SIG-M5 treated with dmso at 0.1 percent for 504 hours (cell line): Measurements from ENCODE around the gene CCPG1.
A peak's percentile ranks its signal among the peaks of the same experiment; 100 is the strongest.

Experiments used
- DNase-seq: peaks from one replicate; lab custom pipeline; 2025; ENCODE audit not compliant: unreplicated experiment; lab: John Stamatoyannopoulos, UW

CCPG1 gene

GRCh38 chr15:55319537-55320237 lies 88.5 kb downstream of the CCPG1 start:
- DNase-seq = peak; percentile 72

GRCh38 chr15:55318588-55319494 lies 89.3 kb downstream of the CCPG1 start, which contains the start of the genes PIGB and PIGBOS1:
Gene PIGB, plus strand, starts transcription at chr15:55319222. Its CDS starts 29 bp downstream, at chr15:55319251.
Gene PIGBOS1, minus strand, starts transcription at chr15:55319123. Its CDS starts 1,331 bp downstream, at chr15:55317792.
- peak; percentile 89 for DNase-seq
